Gastrocnemius medialis (tissue), 4 donors: ENCODE measurements around the gene ELL2. TPM values are rescaled to one million over a fixed set of nuclear protein-coding genes. Genes with fewer than 3 reads are reported as not detected.

Experiments used
- ATAC-seq, 2 donors: fragments of 150-250 bp; one replicate each; pipeline ENCODE4 v1.9.1; 2016
- DNase-seq, 2 donors: peaks; one replicate each; pipeline ENCODE4 v3.0.0-alpha.2; 2019
- H3K27ac ChIP-seq, 4 donors: fragments of 200-600 bp; sonication (generic); 1 replicate in 1 of 4; 2 replicates in 3 of 4; pipeline ENCODE4 v1.5.1; 2016 to 2018; ENCODE audit warnings: mild to moderate bottlenecking in 2 of 4, moderate library complexity in 1 of 4
- H3K27me3 ChIP-seq, 3 donors: fragments of 200-600 bp; sonication (generic) in 2 of 3; 1 replicate in 1 of 3; 2 replicates in 2 of 3; pipeline versions ENCODE4 v1.5.1 to v1.6.0; 2016 to 2019; ENCODE audit warnings: mild to moderate bottlenecking in 1 of 3, moderate library complexity in 1 of 3
- H3K36me3 ChIP-seq, 2 donors: fragments of 200-600 bp; sonication (generic) in 1 of 2; one replicate each; pipeline ENCODE4 v1.5.1; 2017 to 2018
- H3K4me1 ChIP-seq, 2 donors: fragments of 200-600 bp; sonication (generic) in 1 of 2; one replicate each; pipeline ENCODE4 v1.5.1; 2016 to 2017; ENCODE audit warnings: mild to moderate bottlenecking in 2 of 2
- H3K4me3 ChIP-seq, 4 donors: fragments of 200-600 bp; sonication (generic) in 3 of 4; 1 replicate in 1 of 4; 2 replicates in 3 of 4; pipeline ENCODE4 v1.5.1; 2016 to 2019; ENCODE audit warnings: mild to moderate bottlenecking in 2 of 4
- H3K9me3 ChIP-seq, 3 donors: fragments of 200-600 bp; sonication (generic) in 2 of 3; 1 replicate in 1 of 3; 2 replicates in 2 of 3; pipeline ENCODE4 v1.5.1; 2016 to 2019
- POLR2A ChIP-seq, 2 donors: fragments of 450-650 bp; IDR thresholded peaks; one replicate each; pipeline ENCODE4 v1.6.1; 2017; ENCODE audit warnings: antibody characterized with exemption in 2 of 2, mild to moderate bottlenecking in 2 of 2, moderate library complexity in 2 of 2
- in situ Hi-C, 4 donors: fragments of 200-750 bp; cut with MboI; loops; one replicate each; pipeline versions ENCODE4 v1.15.0 to v1.8.0; 2017; ENCODE audit warnings: low sequenced_read_pairs in 4 of 4
- intact Hi-C: fragments of 100-400 bp; cut with DNase I; formaldehyde crosslinking; loops from one replicate; pipeline ENCODE4 v1.15.1; 2023; ENCODE audit warnings: low total_unique reads
- total RNA-seq, 4 donors: library from RNA; depleted of rRNA; stranded (reverse); fragments of >200 nt; gene quantifications; one replicate each; pipeline versions ENCODE4 v1.1.0 to v1.2.3, GENCODE V29; 2016
- TF ChIP-seq, protein P1 (sequence below), 5 experiments: fragments of 450-650 bp in 3 of 5; fragments of 200-600 bp in 2 of 5; sonication (generic) in 2 of 5; IDR thresholded peaks in 4 of 5; conservative IDR thresholded peaks in 1 of 5; 1 replicate in 4 of 5; 2 replicates in 1 of 5; pipeline ENCODE4 v1.5.1; 2016 to 2019; ENCODE audit warnings: antibody characterized with exemption in 5 of 5, mild to moderate bottlenecking in 3 of 5, moderate library complexity in 3 of 5

Gene ELL2
- total RNA-seq, 4 donors from 2014 or later = 35.2 to 64.5 (median 42.9) TPM

DNA sequence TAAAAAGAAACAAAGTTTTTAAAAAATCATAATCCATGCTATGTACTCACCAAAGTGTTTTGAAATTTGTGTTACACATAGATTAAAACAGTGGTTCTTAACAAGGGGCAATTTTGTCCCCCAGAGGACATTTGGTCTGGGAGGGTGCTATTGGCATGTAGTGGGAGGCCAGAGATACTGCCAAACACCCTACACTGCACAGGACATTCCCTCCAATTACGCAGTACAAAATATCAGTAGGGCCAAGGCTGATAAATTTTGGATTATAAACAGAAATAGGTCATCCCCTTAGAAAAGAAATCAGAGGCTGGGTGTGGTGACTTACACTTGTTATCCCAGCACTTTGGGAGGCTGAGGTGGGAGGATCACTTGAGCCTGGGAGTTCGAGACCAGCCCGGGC lies 38.9 kb downstream of the ELL2 start:
- no peak for ATAC-seq
- DNase-seq = no peak
- Histone ChIP-seq H3K4me1 (peaks cover 14% of the 10 kb centered on the region in 2 donors), H3K9me3 (no peaks in the 10 kb centered on the region), H3K27me3 (no peaks in the 10 kb centered on the region), H3K36me3 (no peaks in the 10 kb centered on the region), H3K4me3 (no peak overlapping the region), H3K27ac (no peak overlapping the region)
- TF ChIP-seq, protein P1, sequence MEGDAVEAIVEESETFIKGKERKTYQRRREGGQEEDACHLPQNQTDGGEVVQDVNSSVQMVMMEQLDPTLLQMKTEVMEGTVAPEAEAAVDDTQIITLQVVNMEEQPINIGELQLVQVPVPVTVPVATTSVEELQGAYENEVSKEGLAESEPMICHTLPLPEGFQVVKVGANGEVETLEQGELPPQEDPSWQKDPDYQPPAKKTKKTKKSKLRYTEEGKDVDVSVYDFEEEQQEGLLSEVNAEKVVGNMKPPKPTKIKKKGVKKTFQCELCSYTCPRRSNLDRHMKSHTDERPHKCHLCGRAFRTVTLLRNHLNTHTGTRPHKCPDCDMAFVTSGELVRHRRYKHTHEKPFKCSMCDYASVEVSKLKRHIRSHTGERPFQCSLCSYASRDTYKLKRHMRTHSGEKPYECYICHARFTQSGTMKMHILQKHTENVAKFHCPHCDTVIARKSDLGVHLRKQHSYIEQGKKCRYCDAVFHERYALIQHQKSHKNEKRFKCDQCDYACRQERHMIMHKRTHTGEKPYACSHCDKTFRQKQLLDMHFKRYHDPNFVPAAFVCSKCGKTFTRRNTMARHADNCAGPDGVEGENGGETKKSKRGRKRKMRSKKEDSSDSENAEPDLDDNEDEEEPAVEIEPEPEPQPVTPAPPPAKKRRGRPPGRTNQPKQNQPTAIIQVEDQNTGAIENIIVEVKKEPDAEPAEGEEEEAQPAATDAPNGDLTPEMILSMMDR (IDR thresholded peaks at IDR 0.05 in 4 of 5, conservative IDR thresholded peaks at IDR 0.05 in 1 of 5) = no peak
- TF ChIP-seq POLR2A (IDR thresholded peaks at IDR 0.05) = no peak
- intact Hi-C loops = no loop called here
- in situ Hi-C loops = no loop called here

DNA sequence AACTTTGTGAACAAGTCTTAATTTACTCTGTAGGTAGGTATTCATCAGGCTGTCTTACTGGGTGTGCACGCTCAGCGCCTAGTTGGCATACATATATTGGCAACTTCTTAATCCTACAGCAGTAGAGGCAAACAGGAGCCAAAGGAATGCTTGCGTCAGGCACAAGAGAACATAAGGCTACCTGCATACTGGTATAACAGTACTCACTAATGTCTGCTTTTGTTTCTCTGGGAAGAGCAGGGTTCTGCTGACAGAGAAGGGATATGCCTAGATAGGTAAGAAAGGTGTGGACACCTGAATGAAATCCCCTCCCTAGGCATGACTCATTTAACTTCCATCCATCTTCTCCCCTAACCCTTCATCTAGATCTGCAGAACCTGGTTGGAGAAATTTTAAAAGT lies 40.1 kb downstream of the ELL2 start:
- TF ChIP-seq, protein P1 (IDR thresholded peaks at IDR 0.05 in 4 of 5, conservative IDR thresholded peaks at IDR 0.05 in 1 of 5) = no peak
- TF ChIP-seq POLR2A (IDR thresholded peaks at IDR 0.05) = no peak
- ATAC-seq (no peak), DNase-seq (no peak)
- Histone ChIP-seq H3K4me3 (no peak overlapping the region), H3K36me3 (no peaks in the 10 kb centered on the region), H3K4me1 (peaks cover 14 to 18% of the 10 kb centered on the region in 2 donors), H3K27me3 (no peaks in the 10 kb centered on the region), H3K27ac (no peak overlapping the region), H3K9me3 (no peaks in the 10 kb centered on the region)
- in situ Hi-C loops (no loop called here), intact Hi-C loops (no loop called here)

DNA sequence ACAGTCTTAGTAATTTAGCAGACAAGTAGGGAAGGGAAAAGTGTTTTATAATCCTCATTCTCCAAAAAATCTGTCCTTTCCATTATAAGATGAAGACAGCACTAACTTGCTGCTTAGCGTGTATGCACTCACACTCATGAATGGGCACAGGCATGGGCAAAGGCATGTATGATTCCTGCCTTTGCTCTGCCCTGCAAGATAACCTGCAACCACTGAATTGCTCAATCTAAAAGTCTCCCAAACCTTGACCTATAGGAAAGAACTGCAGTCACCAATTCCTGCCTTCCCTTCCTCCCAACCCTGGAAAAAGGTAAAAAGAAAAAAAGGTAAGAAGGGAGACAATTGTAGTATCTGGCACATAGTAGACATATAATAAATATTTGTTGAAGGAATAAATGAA lies 40.8 kb downstream of the ELL2 start:
- no peak overlapping the region for H3K4me3 ChIP-seq
- H3K4me1 ChIP-seq = peaks cover 17 to 19% of the 10 kb centered on the region in 2 donors
- intact Hi-C loops (no loop called here), in situ Hi-C loops (no loop called here)
- DNase-seq (no peak), ATAC-seq (no peak)
- H3K27ac ChIP-seq = no peak overlapping the region
- no peaks in the 10 kb centered on the region for H3K27me3 ChIP-seq
- TF ChIP-seq POLR2A (IDR thresholded peaks at IDR 0.05) = no peak
- TF ChIP-seq, protein P1 (IDR thresholded peaks at IDR 0.05 in 4 of 5, conservative IDR thresholded peaks at IDR 0.05 in 1 of 5) = no peak
- H3K36me3 ChIP-seq = no peaks in the 10 kb centered on the region
- no peaks in the 10 kb centered on the region for H3K9me3 ChIP-seq

DNA sequence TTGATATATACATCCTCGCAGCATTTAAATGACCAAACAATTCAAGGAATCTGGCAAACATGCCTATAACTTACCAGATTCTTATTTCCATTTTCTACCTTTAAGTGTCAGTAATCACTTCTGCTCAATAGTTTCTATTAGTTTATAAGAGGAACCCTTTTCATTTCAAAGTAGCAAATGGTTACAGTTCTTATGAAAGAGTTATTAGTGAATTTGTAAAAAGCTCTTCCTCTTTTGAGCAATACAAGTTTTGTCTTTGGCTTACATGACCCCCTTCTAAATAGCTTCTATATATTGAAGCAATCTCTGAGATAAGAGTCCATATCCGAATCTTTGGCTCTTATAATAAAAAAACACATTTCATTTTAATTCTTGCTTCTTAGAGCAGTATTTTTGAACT lies 42.0 kb downstream of the ELL2 start:
- H3K36me3 ChIP-seq = no peaks in the 10 kb centered on the region
- TF ChIP-seq, protein P1 (IDR thresholded peaks at IDR 0.05 in 4 of 5, conservative IDR thresholded peaks at IDR 0.05 in 1 of 5) = no peak
- no peak for TF ChIP-seq POLR2A (IDR thresholded peaks at IDR 0.05)
- DNase-seq = no peak
- peaks cover 13 to 25% of the 10 kb centered on the region in 2 donors for H3K4me1 ChIP-seq
- H3K27me3 ChIP-seq = no peaks in the 10 kb centered on the region
- no peak for ATAC-seq
- no peak overlapping the region for H3K27ac ChIP-seq
- H3K4me3 ChIP-seq = no peak overlapping the region
- in situ Hi-C loops (no loop called here), intact Hi-C loops (loop anchor here (5.0 kb wide), 1 partner anchor 38 kb away; no protein-coding TSS in a partner anchor)
- no peaks in the 10 kb centered on the region for H3K9me3 ChIP-seq

DNA sequence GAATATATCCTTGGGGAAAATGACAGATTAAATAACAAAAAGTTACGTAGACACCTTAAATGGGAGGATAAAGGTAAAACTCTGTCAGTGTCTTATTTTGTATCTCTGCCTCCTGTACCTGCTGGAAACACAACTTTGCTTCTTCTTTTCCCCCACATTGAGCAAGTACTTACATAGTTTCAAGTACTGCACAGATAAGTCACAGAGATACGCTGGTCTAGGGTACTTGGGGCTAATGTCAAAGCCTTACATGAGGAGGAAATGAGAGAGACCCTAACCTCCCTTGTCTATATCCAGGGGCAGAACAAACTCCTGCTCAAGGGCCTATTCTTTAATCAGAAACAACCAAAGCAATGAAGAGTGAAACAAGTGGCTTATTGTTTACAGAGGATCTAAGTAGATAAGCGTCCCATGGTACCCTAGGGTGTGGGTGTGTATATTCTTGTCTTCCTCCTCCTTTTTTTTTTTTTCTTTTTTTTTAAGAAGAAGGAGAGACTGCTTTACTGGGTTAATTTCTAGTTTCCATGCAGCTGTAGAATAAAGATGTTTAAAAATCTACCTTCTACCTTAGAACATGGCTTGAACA lies 43.1 kb downstream of the ELL2 start:
- Histone ChIP-seq H3K36me3 (no peaks in the 10 kb centered on the region), H3K27me3 (no peaks in the 10 kb centered on the region), H3K27ac (no peak overlapping the region), H3K4me3 (no peak overlapping the region), H3K9me3 (no peaks in the 10 kb centered on the region), H3K4me1 (peaks cover 22 to 29% of the 10 kb centered on the region in 2 donors)
- in situ Hi-C loops (no loop called here), intact Hi-C loops (loop anchor here (5.0 kb wide), 1 partner anchor 39 kb away; no protein-coding TSS in a partner anchor)
- DNase-seq (no peak), ATAC-seq (no peak)
- TF ChIP-seq POLR2A (IDR thresholded peaks at IDR 0.05) = no peak
- TF ChIP-seq, protein P1 (IDR thresholded peaks at IDR 0.05 in 4 of 5, conservative IDR thresholded peaks at IDR 0.05 in 1 of 5) = no peak
